AG04450 (cell line): Measurements from ENCODE around the gene HTT. TPM values are rescaled to one million over a fixed set of nuclear protein-coding genes. Genes with fewer than 3 reads are reported as not detected.

ENCODE experiments used
- CTCF ChIA-PET: fragments of 300-600, 350-600 bp; formaldehyde crosslinking; extraction: SDS; loops from one replicate; lab custom pipeline; 2022; ENCODE audit warnings: antibody characterized with exemption, inconsistent platforms; lab: Charles Lee
- POLR2A ChIA-PET: fragments of 350-600 bp; formaldehyde crosslinking; extraction: SDS; loops from one replicate; lab custom pipeline; 2021; ENCODE audit warnings: antibody characterized with exemption, inconsistent platforms; lab: Yijun Ruan, JAX
- DNase-seq: peaks from one replicate; pipeline ENCODE4 v3.0.0-alpha.2; 2011; ENCODE audit warnings: low read depth, low spot score
- H3K27ac ChIP-seq: one replicate; pipeline ENCODE4 v1.5.1; 2012; ENCODE audit warnings: low read depth, low read length, control low read depth
- H3K27me3 ChIP-seq: one replicate; pipeline ENCODE4 v1.6.0; 2012; ENCODE audit warnings: low read length; ENCODE audit not compliant: control insufficient read depth, insufficient read depth
- H3K4me3 ChIP-seq: 2 replicates; pipeline ENCODE4 v1.5.1; 2011; ENCODE audit warnings: mild to moderate bottlenecking, low read depth, low read length, control low read depth
- H3K9me3 ChIP-seq: 2 replicates; pipeline ENCODE4 v1.5.1; 2012; ENCODE audit warnings: low read length; ENCODE audit not compliant: control insufficient read depth, insufficient read depth
- polyA minus RNA-seq: library from RNA; depleted of rRNA, polyadenylated mRNA; stranded (reverse); fragments of >200 nt; gene quantifications from 2 replicates; pipeline ENCODE4 v1.2.3, GENCODE V29; 2011; rRNA and poly(A)+ RNA removed
- polyA plus RNA-seq: library from polyadenylated mRNA; depleted of rRNA; stranded (reverse); fragments of >200 nt; gene quantifications from 2 replicates; pipeline ENCODE4 v1.2.3, GENCODE V29; 2011; rRNA removed
- TF ChIP-seq, protein P1 (sequence below): IDR thresholded peaks from 2 replicates; pipeline ENCODE4 v1.5.1; 2011; ENCODE audit warnings: low read depth, low read length, control low read depth, inconsistent platforms

Gene HTT
- polyA plus RNA-seq (14.5 and 17.2 TPM in 2 replicates), polyA minus RNA-seq (93.1 and 121 TPM in 2 replicates)

DNA sequence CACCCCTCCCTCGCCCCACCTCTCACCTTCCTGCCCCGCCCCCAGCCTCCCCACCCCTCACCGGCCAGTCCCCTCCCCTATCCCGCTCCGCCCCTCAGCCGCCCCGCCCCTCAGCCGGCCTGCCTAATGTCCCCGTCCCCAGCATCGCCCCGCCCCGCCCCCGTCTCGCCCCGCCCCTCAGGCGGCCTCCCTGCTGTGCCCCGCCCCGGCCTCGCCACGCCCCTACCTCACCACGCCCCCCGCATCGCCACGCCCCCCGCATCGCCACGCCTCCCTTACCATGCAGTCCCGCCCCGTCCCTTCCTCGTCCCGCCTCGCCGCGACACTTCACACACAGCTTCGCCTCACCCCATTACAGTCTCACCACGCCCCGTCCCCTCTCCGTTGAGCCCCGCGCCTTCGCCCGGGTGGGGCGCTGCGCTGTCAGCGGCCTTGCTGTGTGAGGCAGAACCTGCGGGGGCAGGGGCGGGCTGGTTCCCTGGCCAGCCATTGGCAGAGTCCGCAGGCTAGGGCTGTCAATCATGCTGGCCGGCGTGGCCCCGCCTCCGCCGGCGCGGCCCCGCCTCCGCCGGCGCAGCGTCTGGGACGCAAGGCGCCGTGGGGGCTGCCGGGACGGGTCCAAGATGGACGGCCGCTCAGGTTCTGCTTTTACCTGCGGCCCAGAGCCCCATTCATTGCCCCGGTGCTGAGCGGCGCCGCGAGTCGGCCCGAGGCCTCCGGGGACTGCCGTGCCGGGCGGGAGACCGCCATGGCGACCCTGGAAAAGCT, at the start of gene HTT, which contains the start of gene HTT-AS:
HTT (plus strand) TSS at position 604 of the 768 bp plus-strand sequence; CDS start at position 749, 145 bp downstream.
HTT-AS (minus strand) TSS at position 461 of the 768 bp plus-strand sequence.
- CTCF ChIA-PET: interaction anchor here (0.6 to 1.2 kb wide), 2 partner anchors 28 to 393 kb away, joined by 3 to 5 read pairs; no protein-coding TSS in a partner anchor
- POLR2A ChIA-PET: no interaction called here
- DNase-seq: peak; percentile 81

DNA sequence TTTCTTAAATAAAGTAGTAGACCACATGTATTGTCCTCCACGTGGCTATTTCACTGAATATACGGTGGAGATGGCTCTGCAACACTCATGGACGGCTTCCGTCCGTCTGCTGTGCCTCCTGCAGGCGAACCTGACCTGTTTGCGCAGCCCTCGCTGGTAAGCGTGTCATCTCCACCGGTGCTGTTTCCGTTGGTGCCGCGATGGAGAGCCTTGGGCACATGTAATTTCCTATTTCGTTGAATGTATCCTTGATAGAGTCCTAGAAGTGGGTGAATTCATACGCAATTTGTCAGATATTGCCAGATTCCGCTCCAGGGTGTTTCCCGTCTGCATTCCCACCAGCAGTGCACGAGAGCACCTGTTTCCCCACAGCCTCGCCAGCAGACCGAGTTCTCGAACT, 48.6 kb upstream of the HTT start:
- DNase-seq: no peak
- ChIA-PET POLR2A (no interaction called here), CTCF (no interaction called here)
- peaks cover 9% of the 10 kb centered on the region for H3K9me3 ChIP-seq
- no peak overlapping the region for H3K27ac ChIP-seq
- H3K27me3 ChIP-seq: peaks cover 15% of the 10 kb centered on the region
- TF ChIP-seq, protein P1, sequence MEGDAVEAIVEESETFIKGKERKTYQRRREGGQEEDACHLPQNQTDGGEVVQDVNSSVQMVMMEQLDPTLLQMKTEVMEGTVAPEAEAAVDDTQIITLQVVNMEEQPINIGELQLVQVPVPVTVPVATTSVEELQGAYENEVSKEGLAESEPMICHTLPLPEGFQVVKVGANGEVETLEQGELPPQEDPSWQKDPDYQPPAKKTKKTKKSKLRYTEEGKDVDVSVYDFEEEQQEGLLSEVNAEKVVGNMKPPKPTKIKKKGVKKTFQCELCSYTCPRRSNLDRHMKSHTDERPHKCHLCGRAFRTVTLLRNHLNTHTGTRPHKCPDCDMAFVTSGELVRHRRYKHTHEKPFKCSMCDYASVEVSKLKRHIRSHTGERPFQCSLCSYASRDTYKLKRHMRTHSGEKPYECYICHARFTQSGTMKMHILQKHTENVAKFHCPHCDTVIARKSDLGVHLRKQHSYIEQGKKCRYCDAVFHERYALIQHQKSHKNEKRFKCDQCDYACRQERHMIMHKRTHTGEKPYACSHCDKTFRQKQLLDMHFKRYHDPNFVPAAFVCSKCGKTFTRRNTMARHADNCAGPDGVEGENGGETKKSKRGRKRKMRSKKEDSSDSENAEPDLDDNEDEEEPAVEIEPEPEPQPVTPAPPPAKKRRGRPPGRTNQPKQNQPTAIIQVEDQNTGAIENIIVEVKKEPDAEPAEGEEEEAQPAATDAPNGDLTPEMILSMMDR: no peak
- no peak overlapping the region for H3K4me3 ChIP-seq

More for the DNA sequence above, at the start of gene HTT, which contains the start of gene HTT-AS:
- H3K9me3 ChIP-seq: no peaks in the 10 kb centered on the region; the same call in 1 of the 2 replicates
- TF ChIP-seq, protein P1: 0 out of 2 replicates have a peak, but pooled peaks have one; percentile 9
- peak within 1 kb of the TSS; percentile 90 for H3K27ac ChIP-seq
- peak within 1 kb of the TSS; percentile 96 for H3K4me3 ChIP-seq
- no peaks in the 10 kb centered on the region for H3K27me3 ChIP-seq

DNA sequence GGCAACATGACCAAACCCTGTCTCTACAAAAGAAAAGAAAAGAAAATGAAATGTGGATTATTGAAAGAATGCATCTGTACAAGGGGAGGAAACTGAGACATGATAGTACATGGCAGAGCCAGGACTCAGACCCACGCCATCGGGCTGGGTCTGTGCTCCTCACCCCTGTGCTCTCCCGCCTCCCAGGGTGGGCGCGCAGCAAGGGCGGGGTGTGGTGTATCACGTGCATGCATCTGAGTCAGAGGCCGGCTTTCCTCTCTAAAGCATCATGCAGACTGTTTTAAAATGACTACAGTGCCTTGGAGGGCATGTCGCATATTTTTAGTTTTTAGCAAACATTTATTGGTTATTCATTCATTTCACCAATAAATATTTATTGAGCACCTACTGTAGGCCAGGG, 47.9 kb upstream of the HTT start:
- TF ChIP-seq, protein P1: no peak
- no peak for DNase-seq
- Histone ChIP-seq H3K27ac (no peak overlapping the region), H3K4me3 (no peak overlapping the region), H3K9me3 (peaks cover 9% of the 10 kb centered on the region), H3K27me3 (peaks cover 13% of the 10 kb centered on the region)
- CTCF ChIA-PET: no interaction called here
- POLR2A ChIA-PET: interaction anchor here (0.6 kb wide), 1 partner anchor 11 kb away, joined by 3 read pairs; no protein-coding TSS in a partner anchor

DNA sequence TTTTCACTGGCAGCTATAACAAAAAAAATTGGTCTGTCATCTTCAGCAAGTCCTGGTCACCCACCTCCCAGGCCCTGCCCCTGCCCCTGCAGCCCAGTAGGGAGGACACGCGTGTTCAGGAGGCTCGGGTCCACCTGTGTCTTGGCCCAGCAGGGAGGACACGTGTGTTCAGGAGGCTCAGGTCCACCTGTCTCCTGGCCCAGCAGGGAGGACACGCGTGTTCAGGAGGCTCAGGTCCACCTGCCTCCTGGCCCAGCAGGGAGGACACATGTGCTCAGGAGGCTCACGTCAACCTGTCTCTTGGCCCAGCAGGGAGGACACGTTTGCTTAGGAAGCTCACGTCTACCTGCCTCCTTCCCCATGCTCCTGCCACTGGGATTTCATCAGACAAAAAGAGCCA, 45.0 kb upstream of the HTT start:
- no peaks in the 10 kb centered on the region; the same call in 1 of the 2 replicates for H3K9me3 ChIP-seq
- no peak overlapping the region for H3K4me3 ChIP-seq
- H3K27me3 ChIP-seq: peaks cover 16% of the 10 kb centered on the region
- DNase-seq: no peak
- ChIA-PET CTCF (no interaction called here), POLR2A (no interaction called here)
- no peak overlapping the region for H3K27ac ChIP-seq
- TF ChIP-seq, protein P1: no peak
